Measurements from ENCODE around the gene HAPSTR1. TPM values are rescaled to one million over a fixed set of nuclear protein-coding genes. Genes with fewer than 3 reads are reported as not detected.

Gene HAPSTR1
- polyA plus RNA-seq, 3 donors = 7.2 to 58.9 (median 11.1) TPM

DNA sequence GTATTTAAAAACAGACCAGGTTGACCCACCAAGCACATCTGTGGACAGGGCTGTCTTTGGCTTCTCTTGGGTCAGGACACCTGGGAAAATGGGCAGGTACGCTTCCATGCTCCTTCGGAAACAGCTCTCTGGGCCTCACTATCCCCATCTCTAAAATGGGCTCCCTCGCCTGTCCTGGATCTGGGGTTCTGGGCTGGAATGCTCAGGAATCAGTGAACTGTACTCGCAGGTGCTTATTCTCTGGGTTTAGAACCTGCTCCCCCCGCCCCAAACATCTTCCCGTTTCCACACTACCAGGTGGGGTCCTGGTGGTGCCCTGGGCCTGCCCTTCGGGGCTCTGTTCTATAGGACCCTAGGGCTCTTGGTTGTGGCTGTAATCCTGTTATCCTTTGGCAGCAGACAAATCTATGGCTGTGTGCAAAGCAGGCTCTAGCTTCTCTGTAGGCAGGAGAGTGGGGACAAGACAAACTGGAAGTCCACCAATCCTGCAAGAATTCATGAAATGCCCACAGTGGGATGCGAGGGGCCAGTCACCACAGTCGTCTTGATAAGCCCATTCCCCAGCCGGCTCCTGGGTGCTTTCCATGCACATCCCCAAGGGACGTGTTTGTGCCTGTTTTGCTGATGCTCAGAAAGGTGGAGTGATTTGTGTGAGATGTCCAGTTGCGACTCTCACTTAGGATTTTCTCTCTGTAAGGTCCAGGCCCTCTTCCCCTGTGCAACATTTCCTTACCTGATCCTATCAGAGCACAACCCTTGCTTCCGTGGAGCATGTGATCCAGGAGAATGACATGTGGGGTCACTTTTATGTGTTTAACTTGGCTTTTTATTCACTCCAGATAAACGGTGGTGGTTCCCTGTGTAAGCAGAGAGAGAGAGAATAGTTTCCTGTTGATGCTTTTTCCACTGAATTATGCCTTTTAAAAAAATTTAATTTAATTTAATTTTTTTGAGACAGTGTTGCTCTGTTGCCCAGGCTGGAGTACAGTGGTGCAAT is 37.2 kb downstream of the HAPSTR1 start:
- Mint-ChIP-seq H3K27me3 (ENCODE audit: low read depth in 3 of 3) (peaks cover 0 to 3% (median 0%) of the 10 kb centered on the region in 3 donors), H3K9me3 (peaks cover 0 to 2% (median 0%) of the 10 kb centered on the region in 7 donors), H3K36me3 (peaks cover 18 to 21% of the 10 kb centered on the region in 2 donors), H3K4me1 (peaks cover 41% of the 10 kb centered on the region), H3K27ac (peak overlapping the region; percentile 83 to 94 (median 91)), H3K4me3 (no peak overlapping the region)
- Histone ChIP-seq H3K79me2 (ENCODE audit: insufficient read depth, low read length) (peaks cover 30% of the 10 kb centered on the region), H3K9ac (ENCODE audit: insufficient read depth, low read length, poor library complexity, severe bottlenecking) (peak overlapping the region; percentile 35), H4K20me1 (ENCODE audit: insufficient read depth, low read length) (peaks cover 61% of the 10 kb centered on the region), H3K9me3 (replicated peaks in 1 of 2; ENCODE audit: control insufficient read depth in 1 of 2, insufficient read depth in 1 of 2, low read length in 2 of 2) (no peaks in the 10 kb centered on the region), H3K4me1 (ENCODE audit: control insufficient read depth in 1 of 2, insufficient read depth in 2 of 2, low read length in 2 of 2) (peaks cover 25 to 34% of the 10 kb centered on the region in 2 donors), H3K27me3 (ENCODE audit: control insufficient read depth in 2 of 2, insufficient read depth in 2 of 2, low read length in 2 of 2) (no peaks in the 10 kb centered on the region), H3K4me3 (replicated peaks in 1 of 3; ENCODE audit: low read depth in 2 of 3, low read length in 3 of 3) (peak overlapping the region in 1 of 3 experiments; percentile 22), H3K4me2 (replicated peaks; ENCODE audit: extremely low read depth, low read length, poor library complexity, severe bottlenecking) (peak overlapping the region; percentile 30), H3K36me3 (replicated peaks in 1 of 2; ENCODE audit: control insufficient read depth in 1 of 2, insufficient read depth in 2 of 2, low read length in 2 of 2) (peaks cover 6 to 13% of the 10 kb centered on the region in 2 donors), H3K27ac (ENCODE audit: low read depth in 1 of 2, low read length in 2 of 2) (peak overlapping the region; percentile 62 to 76), H2AFZ (ENCODE audit: insufficient read depth, low read depth, low read length, poor library complexity, severe bottlenecking) (no peak overlapping the region)
- TF ChIP-seq, protein P1, sequence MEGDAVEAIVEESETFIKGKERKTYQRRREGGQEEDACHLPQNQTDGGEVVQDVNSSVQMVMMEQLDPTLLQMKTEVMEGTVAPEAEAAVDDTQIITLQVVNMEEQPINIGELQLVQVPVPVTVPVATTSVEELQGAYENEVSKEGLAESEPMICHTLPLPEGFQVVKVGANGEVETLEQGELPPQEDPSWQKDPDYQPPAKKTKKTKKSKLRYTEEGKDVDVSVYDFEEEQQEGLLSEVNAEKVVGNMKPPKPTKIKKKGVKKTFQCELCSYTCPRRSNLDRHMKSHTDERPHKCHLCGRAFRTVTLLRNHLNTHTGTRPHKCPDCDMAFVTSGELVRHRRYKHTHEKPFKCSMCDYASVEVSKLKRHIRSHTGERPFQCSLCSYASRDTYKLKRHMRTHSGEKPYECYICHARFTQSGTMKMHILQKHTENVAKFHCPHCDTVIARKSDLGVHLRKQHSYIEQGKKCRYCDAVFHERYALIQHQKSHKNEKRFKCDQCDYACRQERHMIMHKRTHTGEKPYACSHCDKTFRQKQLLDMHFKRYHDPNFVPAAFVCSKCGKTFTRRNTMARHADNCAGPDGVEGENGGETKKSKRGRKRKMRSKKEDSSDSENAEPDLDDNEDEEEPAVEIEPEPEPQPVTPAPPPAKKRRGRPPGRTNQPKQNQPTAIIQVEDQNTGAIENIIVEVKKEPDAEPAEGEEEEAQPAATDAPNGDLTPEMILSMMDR (IDR thresholded peaks at IDR 0.05) = no peak
- intact Hi-C loops (cut with micrococcal nuclease) = loop anchor here in 1 of 2 donors (5.0 to 10.0 kb wide), 2 partner anchors 36 to 164 kb away; partner anchors contain the start of genes HAPSTR1 and USP7
- DNase-seq = no peak
- WGBS (ENCODE audit: insufficient coverage) = 93% methylated on average over 8 of the region's 14 CpGs

DNA sequence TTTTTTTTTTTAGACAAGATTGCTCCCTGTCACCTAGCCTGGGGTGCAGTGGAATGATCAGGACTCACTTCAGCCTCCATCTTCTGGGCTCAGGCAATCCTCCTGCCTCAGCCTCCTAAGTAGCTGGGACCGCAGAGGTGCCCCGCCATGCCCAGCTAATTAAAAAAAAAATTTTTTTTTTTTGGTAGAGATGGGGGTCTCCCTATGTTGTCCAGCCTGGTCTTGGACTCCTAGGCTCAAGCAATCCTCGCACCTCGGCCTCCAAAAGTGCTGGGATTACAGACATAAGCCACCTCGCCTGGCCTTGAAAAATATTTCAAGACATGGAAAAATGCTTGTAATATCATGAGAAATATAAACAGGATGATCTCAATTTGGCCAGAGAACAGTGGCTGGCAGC is 42.9 kb downstream of the HAPSTR1 start:
- no peak overlapping the region for H3K4me3 ChIP-seq (replicated peaks in 1 of 3; ENCODE audit: low read depth in 2 of 3, low read length in 3 of 3)
- Mint-ChIP-seq H3K27ac (no peak overlapping the region), H3K36me3 (no peaks in the 10 kb centered on the region), H3K9me3 (no peaks in the 10 kb centered on the region), H3K4me3 (no peak overlapping the region), H3K4me1 (peaks cover 12% of the 10 kb centered on the region), H3K27me3 (ENCODE audit: low read depth in 3 of 3) (peaks cover 20 to 24% (median 23%) of the 10 kb centered on the region in 3 donors)
- intact Hi-C loops (cut with micrococcal nuclease) = loop anchor here (10.0 kb wide), 3 partner anchors 170 to 230 kb away; partner anchors contain the start of gene USP7 (in 1 of the 2)
- no peak overlapping the region for H3K4me2 ChIP-seq (replicated peaks; ENCODE audit: extremely low read depth, low read length, poor library complexity, severe bottlenecking)
- H3K27me3 ChIP-seq (ENCODE audit: control insufficient read depth in 2 of 2, insufficient read depth in 2 of 2, low read length in 2 of 2) = peaks cover 0 to 9% of the 10 kb centered on the region in 2 donors
- 100% methylated on average over 3 of the region's 5 CpGs for WGBS (ENCODE audit: insufficient coverage)
- H3K27ac ChIP-seq (ENCODE audit: low read depth in 1 of 2, low read length in 2 of 2) = no peak overlapping the region
- H3K9ac ChIP-seq (ENCODE audit: insufficient read depth, low read length, poor library complexity, severe bottlenecking) = no peak overlapping the region
- no peak overlapping the region for H2AFZ ChIP-seq (ENCODE audit: insufficient read depth, low read depth, low read length, poor library complexity, severe bottlenecking)
- peaks cover 42% of the 10 kb centered on the region for H4K20me1 ChIP-seq (ENCODE audit: insufficient read depth, low read length)
- TF ChIP-seq, protein P1 (IDR thresholded peaks at IDR 0.05) = no peak
- H3K79me2 ChIP-seq (ENCODE audit: insufficient read depth, low read length) = no peaks in the 10 kb centered on the region
- DNase-seq = no peak
- H3K9me3 ChIP-seq (replicated peaks in 1 of 2; ENCODE audit: control insufficient read depth in 1 of 2, insufficient read depth in 1 of 2, low read length in 2 of 2) = no peaks in the 10 kb centered on the region
- peaks cover 4% of the 10 kb centered on the region in 2 donors for H3K4me1 ChIP-seq (ENCODE audit: control insufficient read depth in 1 of 2, insufficient read depth in 2 of 2, low read length in 2 of 2)
- no peaks in the 10 kb centered on the region for H3K36me3 ChIP-seq (replicated peaks in 1 of 2; ENCODE audit: control insufficient read depth in 1 of 2, insufficient read depth in 2 of 2, low read length in 2 of 2)

Data from CD14-positive monocyte (primary cell).